ENCODE measurements around the gene NELL1. TPM values are rescaled to one million over a fixed set of nuclear protein-coding genes. Genes with fewer than 3 reads are reported as not detected.

NELL1 gene
- total and polyA plus RNA-seq, 4 donors, result 0.05 to 0.31 (median 0.12) TPM; not detected in 1

- TF ChIP-seq, protein P1, sequence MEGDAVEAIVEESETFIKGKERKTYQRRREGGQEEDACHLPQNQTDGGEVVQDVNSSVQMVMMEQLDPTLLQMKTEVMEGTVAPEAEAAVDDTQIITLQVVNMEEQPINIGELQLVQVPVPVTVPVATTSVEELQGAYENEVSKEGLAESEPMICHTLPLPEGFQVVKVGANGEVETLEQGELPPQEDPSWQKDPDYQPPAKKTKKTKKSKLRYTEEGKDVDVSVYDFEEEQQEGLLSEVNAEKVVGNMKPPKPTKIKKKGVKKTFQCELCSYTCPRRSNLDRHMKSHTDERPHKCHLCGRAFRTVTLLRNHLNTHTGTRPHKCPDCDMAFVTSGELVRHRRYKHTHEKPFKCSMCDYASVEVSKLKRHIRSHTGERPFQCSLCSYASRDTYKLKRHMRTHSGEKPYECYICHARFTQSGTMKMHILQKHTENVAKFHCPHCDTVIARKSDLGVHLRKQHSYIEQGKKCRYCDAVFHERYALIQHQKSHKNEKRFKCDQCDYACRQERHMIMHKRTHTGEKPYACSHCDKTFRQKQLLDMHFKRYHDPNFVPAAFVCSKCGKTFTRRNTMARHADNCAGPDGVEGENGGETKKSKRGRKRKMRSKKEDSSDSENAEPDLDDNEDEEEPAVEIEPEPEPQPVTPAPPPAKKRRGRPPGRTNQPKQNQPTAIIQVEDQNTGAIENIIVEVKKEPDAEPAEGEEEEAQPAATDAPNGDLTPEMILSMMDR (IDR thresholded peaks at IDR 0.05; ENCODE audit: control extremely low read depth, extremely low read depth), result no peak
- peaks cover 0 to 4% (median 2%) of the 10 kb centered on the region in 4 donors for H3K9me3 ChIP-seq (ENCODE audit: control insufficient read depth in 4 of 4, insufficient read depth in 3 of 4, low read length in 3 of 4)
- H3K36me3 ChIP-seq (ENCODE audit: control insufficient read depth in 4 of 4, insufficient read depth in 4 of 4, low read length in 4 of 4), result no peaks in the 10 kb centered on the region
- ATAC-seq (ENCODE audit: insufficient read depth, low FRiP score) (no peak), DNase-seq (no peak)
- H3K4me3 ChIP-seq, result no peak overlapping the region
- no peak overlapping the region for H3K27ac ChIP-seq (ENCODE audit: low read depth in 1 of 2, low read length in 1 of 2)
- no peaks in the 10 kb centered on the region for H3K4me1 ChIP-seq (ENCODE audit: control insufficient read depth in 5 of 5, insufficient read depth in 5 of 5, low read length in 5 of 5)
- WGBS, 2 donors, result 73 to 76% methylated on average over 1 of the region's 1 CpG
- no peak overlapping the region for H3K9ac ChIP-seq (ENCODE audit: insufficient read depth in 1 of 2, low read length in 2 of 2)
- H3K27me3 ChIP-seq (ENCODE audit: control insufficient read depth in 3 of 3, insufficient read depth in 3 of 3, low read length in 2 of 3), result no peaks in the 10 kb centered on the region
Observed at GRCh38 chr11:20715464-20715863, 46.1 kb downstream of the NELL1 start.

- 76 to 82% methylated on average over 3 of the region's 3 CpGs for WGBS, 2 donors
Observed at GRCh38 chr11:20715931-20716330, 46.5 kb downstream of the NELL1 start.

GRCh38 chr11:20719821-20720220 lies 50.4 kb downstream of the NELL1 start:
- Histone ChIP-seq H3K4me3 (no peak overlapping the region), H3K27me3 (ENCODE audit: control insufficient read depth in 3 of 3, insufficient read depth in 3 of 3, low read length in 2 of 3) (no peaks in the 10 kb centered on the region), H3K36me3 (ENCODE audit: control insufficient read depth in 4 of 4, insufficient read depth in 4 of 4, low read length in 4 of 4) (no peaks in the 10 kb centered on the region), H3K27ac (ENCODE audit: low read depth in 1 of 2, low read length in 1 of 2) (no peak overlapping the region), H3K9me3 (ENCODE audit: control insufficient read depth in 4 of 4, insufficient read depth in 3 of 4, low read length in 3 of 4) (peaks cover 0 to 1% (median 0%) of the 10 kb centered on the region in 4 donors), H3K4me1 (ENCODE audit: control insufficient read depth in 5 of 5, insufficient read depth in 5 of 5, low read length in 5 of 5) (no peaks in the 10 kb centered on the region), H3K9ac (ENCODE audit: insufficient read depth in 1 of 2, low read length in 2 of 2) (no peak overlapping the region)
- 63 to 82% methylated on average over 2 of the region's 2 CpGs for WGBS, 2 donors
- DNase-seq (no peak), ATAC-seq (ENCODE audit: insufficient read depth, low FRiP score) (no peak)
- TF ChIP-seq, protein P1 (IDR thresholded peaks at IDR 0.05; ENCODE audit: control extremely low read depth, extremely low read depth), result no peak

More at GRCh38 chr11:20715931-20716330, 46.5 kb downstream of the NELL1 start:
- Histone ChIP-seq H3K9ac (ENCODE audit: insufficient read depth in 1 of 2, low read length in 2 of 2) (no peak overlapping the region), H3K4me1 (ENCODE audit: control insufficient read depth in 5 of 5, insufficient read depth in 5 of 5, low read length in 5 of 5) (no peaks in the 10 kb centered on the region), H3K27me3 (ENCODE audit: control insufficient read depth in 3 of 3, insufficient read depth in 3 of 3, low read length in 2 of 3) (no peaks in the 10 kb centered on the region), H3K9me3 (ENCODE audit: control insufficient read depth in 4 of 4, insufficient read depth in 3 of 4, low read length in 3 of 4) (peaks cover 0 to 4% (median 2%) of the 10 kb centered on the region in 4 donors), H3K27ac (ENCODE audit: low read depth in 1 of 2, low read length in 1 of 2) (no peak overlapping the region), H3K4me3 (no peak overlapping the region), H3K36me3 (ENCODE audit: control insufficient read depth in 4 of 4, insufficient read depth in 4 of 4, low read length in 4 of 4) (no peaks in the 10 kb centered on the region)
- TF ChIP-seq, protein P1 (IDR thresholded peaks at IDR 0.05; ENCODE audit: control extremely low read depth, extremely low read depth), result no peak
- DNase-seq (no peak), ATAC-seq (ENCODE audit: insufficient read depth, low FRiP score) (no peak)

DNA sequence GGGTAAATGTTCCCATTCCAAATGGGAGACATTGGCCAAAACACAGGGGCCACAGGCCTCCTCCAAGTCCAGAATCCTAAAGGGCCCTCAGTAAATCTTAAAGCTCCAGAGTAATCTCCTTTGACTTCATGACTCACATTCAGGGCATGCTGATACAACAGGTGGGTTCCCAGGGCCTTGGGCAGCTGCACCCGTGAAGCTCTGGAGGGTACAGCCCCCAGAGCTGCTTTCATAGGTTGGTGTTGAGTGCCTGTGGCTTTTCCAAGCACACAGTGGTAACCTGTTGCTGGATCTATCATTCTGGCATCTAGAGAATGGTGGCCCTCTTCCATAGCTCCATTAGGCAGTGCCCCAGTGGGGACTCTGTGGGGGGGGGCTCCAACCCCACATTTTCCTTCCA lies 54.0 kb downstream of the NELL1 start:
- Histone ChIP-seq H3K36me3 (ENCODE audit: control insufficient read depth in 4 of 4, insufficient read depth in 4 of 4, low read length in 4 of 4) (no peaks in the 10 kb centered on the region), H3K27me3 (ENCODE audit: control insufficient read depth in 3 of 3, insufficient read depth in 3 of 3, low read length in 2 of 3) (no peaks in the 10 kb centered on the region), H3K4me3 (no peak overlapping the region), H3K9ac (ENCODE audit: insufficient read depth in 1 of 2, low read length in 2 of 2) (no peak overlapping the region), H3K4me1 (ENCODE audit: control insufficient read depth in 5 of 5, insufficient read depth in 5 of 5, low read length in 5 of 5) (no peaks in the 10 kb centered on the region), H3K9me3 (ENCODE audit: control insufficient read depth in 4 of 4, insufficient read depth in 3 of 4, low read length in 3 of 4) (peaks cover 0 to 4% (median 0%) of the 10 kb centered on the region in 4 donors), H3K27ac (ENCODE audit: low read depth in 1 of 2, low read length in 1 of 2) (no peak overlapping the region)
- TF ChIP-seq, protein P1 (IDR thresholded peaks at IDR 0.05; ENCODE audit: control extremely low read depth, extremely low read depth), result no peak
- DNase-seq (no peak), ATAC-seq (ENCODE audit: insufficient read depth, low FRiP score) (no peak)
- WGBS, 2 donors, result 66 to 69% methylated on average over 1 of the region's 1 CpG
